Parathyroid adenoma (tissue), 2 donors: ENCODE measurements around the gene SSU72.

Experiments
- H2AFZ ChIP-seq: fragments of 300-600 bp; sonication (generic); one replicate; pipeline ENCODE4 v1.7.0; 2017; ENCODE audit warnings: antibody characterized with exemption, mild to moderate bottlenecking
- H3K27ac ChIP-seq: fragments of 300-600 bp; sonication (generic); one replicate; pipeline ENCODE4 v1.7.0; 2017
- H3K27me3 ChIP-seq: fragments of 300-600 bp; sonication (generic); one replicate; pipeline ENCODE4 v1.7.0; 2017; ENCODE audit warnings: low read length; ENCODE audit not compliant: control insufficient read depth, insufficient read depth
- H3K36me3 ChIP-seq: fragments of 300-600 bp; sonication (generic); one replicate; pipeline ENCODE4 v1.7.0; 2017; ENCODE audit warnings: low read length; ENCODE audit not compliant: control insufficient read depth, insufficient read depth
- H3K4me1 ChIP-seq: fragments of 300-600 bp; sonication (generic); one replicate; pipeline ENCODE4 v1.7.0; 2017; ENCODE audit warnings: control low read depth
- H3K4me2 ChIP-seq: fragments of 300-600 bp; sonication (generic); one replicate; pipeline ENCODE4 v1.7.0; 2017; ENCODE audit warnings: low read length
- H3K4me3 ChIP-seq: fragments of 300-600 bp; sonication (generic); one replicate; pipeline ENCODE4 v1.7.0; 2017; ENCODE audit warnings: low read depth, low read length
- H3K79me2 ChIP-seq: fragments of 300-600 bp; sonication (generic); one replicate; pipeline ENCODE4 v1.7.0; 2017; ENCODE audit warnings: control low read depth
- H3K9ac ChIP-seq: fragments of 300-600 bp; sonication (generic); one replicate; pipeline ENCODE4 v1.7.0; 2017; ENCODE audit warnings: mild to moderate bottlenecking
- H3K9me3 ChIP-seq: fragments of 300-600 bp; sonication (generic); one replicate; pipeline ENCODE4 v1.7.0; 2017; ENCODE audit warnings: low read length; ENCODE audit not compliant: control insufficient read depth
- TF ChIP-seq, protein P1 (sequence below): fragments of 300-600 bp; sonication (generic); IDR thresholded peaks from one replicate; pipeline ENCODE4 v1.7.0; 2017; ENCODE audit warnings: antibody characterized with exemption, mild to moderate bottlenecking
- donor health status: primary hyperparathyroidism.

Gene SSU72

GRCh38 chr1:1537626-1538250, 36.9 kb downstream of the SSU72 start:
- Histone ChIP-seq H3K9me3 (no peaks in the 10 kb centered on the region), H3K27me3 (no peaks in the 10 kb centered on the region), H3K4me2 (no peak overlapping the region), H3K4me3 (no peak overlapping the region), H3K27ac (no peak overlapping the region), H3K9ac (no peak overlapping the region), H3K36me3 (no peaks in the 10 kb centered on the region), H3K79me2 (no peaks in the 10 kb centered on the region), H3K4me1 (no peaks in the 10 kb centered on the region), H2AFZ (no peak overlapping the region)
- TF ChIP-seq, protein P1, sequence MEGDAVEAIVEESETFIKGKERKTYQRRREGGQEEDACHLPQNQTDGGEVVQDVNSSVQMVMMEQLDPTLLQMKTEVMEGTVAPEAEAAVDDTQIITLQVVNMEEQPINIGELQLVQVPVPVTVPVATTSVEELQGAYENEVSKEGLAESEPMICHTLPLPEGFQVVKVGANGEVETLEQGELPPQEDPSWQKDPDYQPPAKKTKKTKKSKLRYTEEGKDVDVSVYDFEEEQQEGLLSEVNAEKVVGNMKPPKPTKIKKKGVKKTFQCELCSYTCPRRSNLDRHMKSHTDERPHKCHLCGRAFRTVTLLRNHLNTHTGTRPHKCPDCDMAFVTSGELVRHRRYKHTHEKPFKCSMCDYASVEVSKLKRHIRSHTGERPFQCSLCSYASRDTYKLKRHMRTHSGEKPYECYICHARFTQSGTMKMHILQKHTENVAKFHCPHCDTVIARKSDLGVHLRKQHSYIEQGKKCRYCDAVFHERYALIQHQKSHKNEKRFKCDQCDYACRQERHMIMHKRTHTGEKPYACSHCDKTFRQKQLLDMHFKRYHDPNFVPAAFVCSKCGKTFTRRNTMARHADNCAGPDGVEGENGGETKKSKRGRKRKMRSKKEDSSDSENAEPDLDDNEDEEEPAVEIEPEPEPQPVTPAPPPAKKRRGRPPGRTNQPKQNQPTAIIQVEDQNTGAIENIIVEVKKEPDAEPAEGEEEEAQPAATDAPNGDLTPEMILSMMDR: no peak

DNA sequence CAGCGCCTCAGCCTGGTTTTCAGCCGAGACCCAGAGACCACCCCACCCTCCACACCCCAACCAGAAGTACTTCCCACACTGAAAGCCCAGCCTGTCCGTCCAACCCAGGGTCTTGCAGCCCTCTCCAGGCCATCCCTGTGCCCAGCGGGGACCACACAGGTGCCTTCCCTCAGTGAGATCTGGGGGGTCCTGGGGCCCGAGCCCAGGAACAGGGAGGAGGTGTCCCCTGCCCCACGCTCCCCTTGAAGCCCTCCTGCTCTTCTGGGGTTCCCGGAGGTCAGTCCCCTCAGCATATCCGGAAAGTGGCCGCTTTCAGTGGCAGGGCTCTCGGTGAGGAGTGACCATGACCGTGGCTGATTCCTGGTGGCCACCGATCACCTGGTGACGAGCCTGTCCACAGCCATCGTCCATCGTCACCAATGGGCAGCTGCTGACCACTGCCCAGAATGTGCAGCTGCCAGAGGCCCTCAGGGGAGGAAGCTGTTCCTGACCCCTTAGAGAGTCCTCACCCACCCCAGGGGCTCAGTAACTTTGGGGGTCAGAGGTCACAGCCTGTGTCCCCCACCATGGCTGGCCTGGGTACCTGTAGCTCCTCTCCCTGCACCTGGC, 37.6 kb downstream of the SSU72 start:
- H3K9ac ChIP-seq: no peak overlapping the region
- H3K27me3 ChIP-seq: no peaks in the 10 kb centered on the region
- no peak overlapping the region for H2AFZ ChIP-seq
- no peak overlapping the region for H3K27ac ChIP-seq
- H3K79me2 ChIP-seq: no peaks in the 10 kb centered on the region
- H3K9me3 ChIP-seq: no peaks in the 10 kb centered on the region
- H3K4me2 ChIP-seq: no peak overlapping the region
- H3K4me1 ChIP-seq: no peaks in the 10 kb centered on the region
- H3K36me3 ChIP-seq: no peaks in the 10 kb centered on the region
- no peak overlapping the region for H3K4me3 ChIP-seq
- TF ChIP-seq, protein P1: no peak

DNA sequence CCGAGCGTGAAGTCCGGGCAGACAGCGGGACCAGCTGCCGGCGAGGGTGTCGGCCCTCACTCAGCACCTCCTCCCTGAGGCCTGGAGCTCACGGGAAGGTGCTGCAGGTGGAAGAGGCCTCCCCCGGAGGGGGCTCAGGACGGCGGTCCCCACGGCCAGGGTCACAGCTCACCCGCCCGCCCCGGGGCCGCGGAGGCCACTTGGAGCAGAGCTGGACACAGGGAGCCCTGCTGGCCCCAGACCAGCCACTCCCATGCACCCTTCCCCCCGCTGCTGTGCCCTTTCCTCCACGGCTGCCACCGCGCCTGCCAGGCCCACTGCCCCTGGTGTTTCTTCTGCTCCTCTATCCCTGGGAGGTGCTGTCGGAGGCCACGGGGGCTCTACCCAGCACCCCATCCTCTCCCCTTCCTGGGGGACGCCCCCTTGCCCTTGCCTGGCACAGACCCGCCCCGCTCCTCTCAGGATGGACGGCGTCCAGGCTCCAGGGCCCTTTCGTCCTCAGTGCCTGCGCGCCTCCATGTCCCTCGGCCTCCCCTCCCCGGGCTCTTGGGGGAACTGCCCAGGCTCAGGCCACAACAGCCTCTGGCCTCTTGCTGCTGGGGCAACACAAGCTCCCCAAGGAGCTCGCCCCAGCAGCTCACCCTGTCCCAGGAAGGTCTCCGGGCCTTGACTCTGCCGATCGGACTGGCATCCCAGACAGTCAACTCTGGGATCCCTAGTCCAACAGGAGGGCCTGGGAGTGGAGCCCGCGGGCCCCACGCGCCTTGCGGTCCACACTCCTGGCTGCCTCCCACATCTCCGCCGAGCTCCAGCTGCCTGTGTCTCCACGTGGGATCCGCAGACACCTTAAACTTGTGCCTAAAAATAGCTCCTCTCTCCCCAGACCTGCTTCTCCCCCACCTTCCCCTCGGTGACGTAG, 38.4 kb downstream of the SSU72 start:
- H3K9ac ChIP-seq: no peak overlapping the region
- no peak overlapping the region for H3K4me2 ChIP-seq
- no peaks in the 10 kb centered on the region for H3K36me3 ChIP-seq

GRCh38 chr1:1535201-1536018, 39.3 kb downstream of the SSU72 start:
- TF ChIP-seq, protein P1: no peak
- Histone ChIP-seq H3K79me2 (no peaks in the 10 kb centered on the region), H3K4me1 (no peaks in the 10 kb centered on the region), H2AFZ (no peak overlapping the region), H3K27ac (no peak overlapping the region), H3K4me3 (no peak overlapping the region), H3K9ac (no peak overlapping the region), H3K27me3 (no peaks in the 10 kb centered on the region), H3K9me3 (no peaks in the 10 kb centered on the region), H3K4me2 (no peak overlapping the region), H3K36me3 (no peaks in the 10 kb centered on the region)

More for the DNA sequence above, 38.4 kb downstream of the SSU72 start:
- Histone ChIP-seq H3K4me1 (no peaks in the 10 kb centered on the region), H3K79me2 (no peaks in the 10 kb centered on the region), H3K27ac (no peak overlapping the region), H3K27me3 (no peaks in the 10 kb centered on the region), H3K4me3 (no peak overlapping the region), H2AFZ (no peak overlapping the region), H3K9me3 (no peaks in the 10 kb centered on the region)
- TF ChIP-seq, protein P1: no peak
